K562 (cell line): ENCODE data around the gene DGCR6L. TPM values are rescaled to one million over a fixed set of nuclear protein-coding genes. Genes with fewer than 3 reads are reported as not detected.

ENCODE experiments used
- ATF1 ChIP-seq, 2 experiments: fragments of 450-650 bp in 1 of 2; IDR thresholded peaks; 2 replicates each; pipeline ENCODE4 v1.6.1; 2016; ENCODE audit warnings: missing compliant biosample characterization in 1 of 2, missing genetic modification characterization in 1 of 2
- CREB1 ChIP-seq, 2 experiments: sonication (generic) in 1 of 2; formaldehyde crosslinking in 1 of 2; IDR thresholded peaks; 2 replicates each; pipeline versions ENCODE4 v1.6.1 to v1.8.0; 2012 to 2022; ENCODE audit warnings: inconsistent platforms in 1 of 2, mild to moderate bottlenecking in 1 of 2, missing genetic modification reagents in 1 of 2, moderate library complexity in 1 of 2
- CTBP1 ChIP-seq: fragments of 450-650 bp; IDR thresholded peaks from 2 replicates; pipeline ENCODE4 v1.6.1; 2016; ENCODE audit warnings: borderline replicate concordance
- FOXA3 ChIP-seq, 2 experiments: fragments of 450-650 bp in 1 of 2; sonication (generic) in 1 of 2; formaldehyde crosslinking; IDR thresholded peaks in 1 of 2; conservative IDR thresholded peaks in 1 of 2; 2 replicates each; pipeline versions ENCODE4 v1.4.0 to v1.8.0; 2020 to 2022; ENCODE audit warnings: mild to moderate bottlenecking in 2 of 2, missing genetic modification reagents in 1 of 2
- NR2C2 ChIP-seq, 2 experiments: fragments of 200-800 bp in 1 of 2; sonication (Bioruptor generic) in 1 of 2; sonication (generic) in 1 of 2; formaldehyde crosslinking in 1 of 2; IDR thresholded peaks; 2 replicates each; pipeline versions ENCODE4 v1.6.1 to v1.8.0; 2016 to 2022; ENCODE audit warnings: mild to moderate bottlenecking in 1 of 2, missing compliant biosample characterization in 1 of 2, missing genetic modification characterization in 1 of 2, missing genetic modification reagents in 1 of 2
- RAD21 ChIP-seq, 2 experiments: fragments of 250-450 bp in 1 of 2; fragments of 450-650 bp in 1 of 2; sonication (Bioruptor Pico) in 1 of 2; formaldehyde crosslinking in 1 of 2; IDR thresholded peaks in 1 of 2; conservative IDR thresholded peaks in 1 of 2; 2 replicates each; pipeline versions ENCODE4 v1.4.0 to v1.8.0; 2020 to 2022; ENCODE audit warnings: mild to moderate bottlenecking in 2 of 2, moderate library complexity in 1 of 2
- RBBP5 ChIP-seq: fragments of 200-600 bp; sonication (generic); IDR thresholded peaks from 2 replicates; pipeline ENCODE4 v1.6.1; 2012; ENCODE audit warnings: borderline replicate concordance, mild to moderate bottlenecking, low read length, control low read depth, inconsistent platforms; ENCODE audit not compliant: insufficient read depth, poor library complexity, severe bottlenecking
- RBM34 ChIP-seq: fragments of 200-400 bp; formaldehyde crosslinking; IDR thresholded peaks from 2 replicates; pipeline ENCODE4 v1.6.1; 2018; ENCODE audit warnings: low read length, borderline replicate concordance; ENCODE audit not compliant: insufficient read depth
- ZBTB1 ChIP-seq: sonication (generic); formaldehyde crosslinking; IDR thresholded peaks from 2 replicates; pipeline ENCODE4 v1.8.1; 2023; ENCODE audit warnings: missing genetic modification reagents, low read depth, mild to moderate bottlenecking, borderline replicate concordance
- ZNF561 ChIP-seq: fragments of 450-650 bp; formaldehyde crosslinking; conservative IDR thresholded peaks from 2 replicates; pipeline ENCODE4 v1.4.0; 2020; ENCODE audit warnings: mild to moderate bottlenecking, moderate library complexity
- polyA plus RNA-seq, 8 experiments: library from polyadenylated mRNA; depleted of rRNA in 4 of 8; stranded (reverse) in 5 of 8; unstranded in 3 of 8; fragments of >200 nt; fragmentation: Nextera tagmentation in 2 of 8; fragmentation: Illumina TruSeq in 1 of 8; extraction: Ambion mirVana in 2 of 8; extraction: Trizol in 1 of 8; gene quantifications; 2 replicates each; pipeline versions ENCODE4 v1.2.1 to v1.2.3, GENCODE V29; 2011 to 2014; ENCODE audit warnings: inconsistent platforms in 1 of 8, missing spikeins in 1 of 8
- total RNA-seq, 7 experiments: library from RNA; depleted of rRNA in 6 of 7; stranded (reverse); fragments of >200 nt in 6 of 7; fragmentation: Illumina TruSeq in 2 of 7; extraction: Trizol in 2 of 7; gene quantifications; 2 replicates each; pipeline versions ENCODE4 v1.2.1 to v1.2.3, GENCODE V29; 2011 to 2021; ENCODE audit warnings: low replicate concordance in 1 of 7
- TF ChIP-seq, protein P1 (sequence below): sonication (generic); formaldehyde crosslinking; IDR thresholded peaks from 2 replicates; pipeline ENCODE4 v1.8.1; 2022; ENCODE audit warnings: missing genetic modification reagents
- TF ChIP-seq, protein P2 (sequence below): fragments of 200-800 bp; sonication (Bioruptor generic); IDR thresholded peaks from 2 replicates; pipeline ENCODE4 v1.6.1; 2017; ENCODE audit warnings: missing genetic modification characterization, missing compliant biosample characterization
- TF ChIP-seq, protein P3 (sequence below): fragments of 250-450 bp; sonication (Bioruptor Pico); IDR thresholded peaks from 2 replicates; pipeline ENCODE4 v1.5.0; 2021; ENCODE audit warnings: mild to moderate bottlenecking, borderline replicate concordance

The DGCR6L gene
- total and polyA plus RNA-seq, 9 of the 15 experiments (the other 6 are each of a cell fraction or from before 2014, with no cell fraction given) = 3.6 to 151 (median 51.0) TPM

DNA sequence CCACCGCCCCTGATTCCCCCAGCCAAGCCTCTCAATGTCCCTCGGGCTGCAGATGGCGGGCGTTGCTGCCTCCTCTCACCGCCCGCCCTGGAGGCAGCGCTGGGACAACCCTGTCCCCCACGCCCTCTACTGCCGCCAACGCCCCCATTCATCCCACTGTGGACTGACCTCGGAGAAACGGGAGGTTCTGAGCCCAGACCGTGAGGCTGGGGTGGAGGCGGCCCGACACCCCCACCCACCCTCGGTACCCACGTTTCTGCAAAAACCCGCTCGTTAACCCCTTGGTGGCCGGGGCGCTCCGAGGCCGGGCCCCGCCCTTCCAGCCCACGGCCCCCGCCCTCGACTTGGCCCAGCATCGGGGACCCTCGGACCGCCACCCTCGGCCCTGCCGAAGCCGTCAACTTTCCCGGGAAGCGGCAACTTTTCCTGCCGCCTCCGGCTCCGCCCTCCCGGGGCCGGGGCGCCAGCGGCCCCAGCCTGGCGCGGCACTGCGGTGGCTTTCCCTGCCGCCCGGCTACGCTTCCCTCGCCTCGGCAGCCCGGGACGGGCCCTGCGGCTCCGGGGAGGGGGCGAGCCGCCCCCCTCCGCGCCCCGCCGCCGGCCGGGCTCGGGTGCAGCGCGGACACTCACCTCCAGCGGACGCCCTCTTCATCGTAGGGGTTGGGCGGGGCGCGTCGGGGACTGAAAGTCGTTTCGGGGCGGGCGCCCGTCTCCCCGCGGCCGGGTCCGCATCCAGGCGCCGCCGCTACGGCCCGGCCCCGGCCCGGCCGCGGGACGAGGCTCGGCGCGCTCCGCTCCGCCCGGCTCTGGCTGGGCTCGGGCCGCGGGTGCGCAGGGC is 52.2 kb downstream of the DGCR6L start (continued):
- TF ChIP-seq RAD21 (CRISPR knock-in tag; conservative IDR thresholded peaks at IDR 0.05 in 1 of 2, IDR thresholded peaks at IDR 0.05 in 1 of 2) (no peak), ZBTB1 (CRISPR knock-in tag) (peak; percentile 83), RBBP5 (peak; percentile 76), RBM34 (no peak), FOXA3 (CRISPR knock-in tag; conservative IDR thresholded peaks at IDR 0.05 in 1 of 2, IDR thresholded peaks at IDR 0.05 in 1 of 2) (0 out of 4 replicates have a peak, but pooled peaks of 1 of the 2 experiments have one; percentile 6), CTBP1 (peak; percentile 87), ZNF561 (no peak), CREB1 (IDR thresholded peaks at IDR 0.05) (peak; percentile 8; the same call in 1 of the 2 replicates), CREB1 (CRISPR knock-in tag; IDR thresholded peaks at IDR 0.05) (peak; percentile 59; the same call in 1 of the 2 replicates), NR2C2 (CRISPR knock-in tag; IDR thresholded peaks at IDR 0.05) (0 out of 2 replicates have a peak, but pooled peaks have one; percentile 21), NR2C2 (tag; IDR thresholded peaks at IDR 0.05) (no peak), ATF1 (CRISPR knock-in tag; IDR thresholded peaks at IDR 0.05) (no peak), ATF1 (tag; IDR thresholded peaks at IDR 0.05) (peak; percentile 11; the same call in 1 of the 2 replicates)
- TF ChIP-seq, protein P1, sequence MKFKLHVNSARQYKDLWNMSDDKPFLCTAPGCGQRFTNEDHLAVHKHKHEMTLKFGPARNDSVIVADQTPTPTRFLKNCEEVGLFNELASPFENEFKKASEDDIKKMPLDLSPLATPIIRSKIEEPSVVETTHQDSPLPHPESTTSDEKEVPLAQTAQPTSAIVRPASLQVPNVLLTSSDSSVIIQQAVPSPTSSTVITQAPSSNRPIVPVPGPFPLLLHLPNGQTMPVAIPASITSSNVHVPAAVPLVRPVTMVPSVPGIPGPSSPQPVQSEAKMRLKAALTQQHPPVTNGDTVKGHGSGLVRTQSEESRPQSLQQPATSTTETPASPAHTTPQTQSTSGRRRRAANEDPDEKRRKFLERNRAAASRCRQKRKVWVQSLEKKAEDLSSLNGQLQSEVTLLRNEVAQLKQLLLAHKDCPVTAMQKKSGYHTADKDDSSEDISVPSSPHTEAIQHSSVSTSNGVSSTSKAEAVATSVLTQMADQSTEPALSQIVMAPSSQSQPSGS (CRISPR knock-in tag) = peak; percentile 54; the same call in 1 of the 2 replicates
- TF ChIP-seq, protein P2, sequence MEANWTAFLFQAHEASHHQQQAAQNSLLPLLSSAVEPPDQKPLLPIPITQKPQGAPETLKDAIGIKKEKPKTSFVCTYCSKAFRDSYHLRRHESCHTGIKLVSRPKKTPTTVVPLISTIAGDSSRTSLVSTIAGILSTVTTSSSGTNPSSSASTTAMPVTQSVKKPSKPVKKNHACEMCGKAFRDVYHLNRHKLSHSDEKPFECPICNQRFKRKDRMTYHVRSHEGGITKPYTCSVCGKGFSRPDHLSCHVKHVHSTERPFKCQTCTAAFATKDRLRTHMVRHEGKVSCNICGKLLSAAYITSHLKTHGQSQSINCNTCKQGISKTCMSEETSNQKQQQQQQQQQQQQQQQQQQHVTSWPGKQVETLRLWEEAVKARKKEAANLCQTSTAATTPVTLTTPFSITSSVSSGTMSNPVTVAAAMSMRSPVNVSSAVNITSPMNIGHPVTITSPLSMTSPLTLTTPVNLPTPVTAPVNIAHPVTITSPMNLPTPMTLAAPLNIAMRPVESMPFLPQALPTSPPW (CRISPR knock-in tag) = peak; percentile 64
- TF ChIP-seq, protein P3, sequence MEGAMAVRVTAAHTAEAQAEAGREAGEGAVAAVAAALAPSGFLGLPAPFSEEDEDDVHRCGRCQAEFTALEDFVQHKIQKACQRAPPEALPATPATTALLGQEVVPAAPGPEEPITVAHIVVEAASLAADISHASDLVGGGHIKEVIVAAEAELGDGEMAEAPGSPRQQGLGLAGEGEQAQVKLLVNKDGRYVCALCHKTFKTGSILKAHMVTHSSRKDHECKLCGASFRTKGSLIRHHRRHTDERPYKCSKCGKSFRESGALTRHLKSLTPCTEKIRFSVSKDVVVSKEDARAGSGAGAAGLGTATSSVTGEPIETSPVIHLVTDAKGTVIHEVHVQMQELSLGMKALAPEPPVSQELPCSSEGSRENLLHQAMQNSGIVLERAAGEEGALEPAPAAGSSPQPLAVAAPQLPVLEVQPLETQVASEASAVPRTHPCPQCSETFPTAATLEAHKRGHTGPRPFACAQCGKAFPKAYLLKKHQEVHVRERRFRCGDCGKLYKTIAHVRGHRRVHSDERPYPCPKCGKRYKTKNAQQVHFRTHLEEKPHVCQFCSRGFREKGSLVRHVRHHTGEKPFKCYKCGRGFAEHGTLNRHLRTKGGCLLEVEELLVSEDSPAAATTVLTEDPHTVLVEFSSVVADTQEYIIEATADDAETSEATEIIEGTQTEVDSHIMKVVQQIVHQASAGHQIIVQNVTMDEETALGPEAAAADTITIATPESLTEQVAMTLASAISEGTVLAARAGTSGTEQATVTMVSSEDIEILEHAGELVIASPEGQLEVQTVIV (CRISPR knock-in tag) = peak; percentile 72; the same call in 1 of the 2 replicates
